Loucy (cell line): ENCODE data around the gene FIGNL2.

Experiments used
- H2AFZ ChIP-seq: fragments of 200-600 bp; sonication (generic); 2 replicates; pipeline ENCODE4 v1.6.0; 2016; ENCODE audit warnings: antibody characterized with exemption, mild to moderate bottlenecking, low read length, moderate library complexity
- H3F3A ChIP-seq: fragments of 200-600 bp; 2 replicates; pipeline ENCODE4 v1.6.0; 2016; ENCODE audit warnings: antibody characterized with exemption, low read depth, mild to moderate bottlenecking
- H3K27me3 ChIP-seq: fragments of 200-600 bp; sonication (generic); 2 replicates; pipeline ENCODE4 v1.6.1; 2014; ENCODE audit warnings: low read length, mild to moderate bottlenecking; ENCODE audit not compliant: insufficient read depth, poor library complexity, severe bottlenecking
- H3K36me3 ChIP-seq: fragments of 200-600 bp; sonication (generic); 2 replicates; pipeline ENCODE4 v1.6.1; 2016; ENCODE audit warnings: low read length; ENCODE audit not compliant: insufficient read depth
- H3K4me1 ChIP-seq: fragments of 200-600 bp; sonication (generic); 2 replicates; pipeline ENCODE4 v1.5.1; 2014; ENCODE audit warnings: low read length, mild to moderate bottlenecking; ENCODE audit not compliant: insufficient read depth, poor library complexity, severe bottlenecking
- H3K4me2 ChIP-seq: fragments of 200-600 bp; sonication (generic); 2 replicates; pipeline ENCODE4 v1.6.0; 2014; ENCODE audit warnings: antibody characterized with exemption, low read length, low read depth, mild to moderate bottlenecking; ENCODE audit not compliant: poor library complexity, severe bottlenecking
- H3K4me3 ChIP-seq: fragments of 200-600 bp; sonication (generic); 2 replicates; pipeline ENCODE4 v1.5.1; 2014; ENCODE audit warnings: low read length, mild to moderate bottlenecking, mixed read lengths; ENCODE audit not compliant: poor library complexity, severe bottlenecking
- H3K79me2 ChIP-seq: fragments of 200-600 bp; sonication (generic); 2 replicates; pipeline ENCODE4 v1.6.1; 2014; ENCODE audit warnings: low read length; ENCODE audit not compliant: insufficient read depth
- H3K9ac ChIP-seq: fragments of 200-600 bp; sonication (generic); 2 replicates; pipeline ENCODE4 v1.6.0; 2014; ENCODE audit warnings: mild to moderate bottlenecking, low read depth, low read length, moderate library complexity; ENCODE audit not compliant: poor library complexity, severe bottlenecking
- H3K9me2 ChIP-seq: fragments of 200-600 bp; sonication (generic); replicated peaks from 2 replicates; pipeline ENCODE4 v1.6.1; 2016; ENCODE audit warnings: low read depth, low read length, mixed read lengths
- H3K9me3 ChIP-seq: fragments of 200-600 bp; sonication (generic); 2 replicates; pipeline ENCODE4 v1.6.1; 2014; ENCODE audit warnings: mild to moderate bottlenecking, antibody characterized with exemption, low read length, low read depth; ENCODE audit not compliant: insufficient read depth
- H4K20me1 ChIP-seq: fragments of 200-600 bp; sonication (generic); 2 replicates; pipeline ENCODE4 v1.6.0; 2014; ENCODE audit warnings: antibody characterized with exemption, low read length, mild to moderate bottlenecking; ENCODE audit not compliant: insufficient read depth, poor library complexity, severe bottlenecking
- EZH2phosphoT487 ChIP-seq: fragments of 200-600 bp; IDR thresholded peaks from 2 replicates; pipeline ENCODE4 v1.6.1; 2018; ENCODE audit warnings: antibody characterized with exemption, mild to moderate bottlenecking, moderate library complexity, borderline replicate concordance
- TF ChIP-seq, protein P1 (sequence below): fragments of 200-600 bp; sonication (generic); conservative IDR thresholded peaks from 2 replicates; pipeline ENCODE4 v1.5.1; 2014; ENCODE audit warnings: mild to moderate bottlenecking, antibody characterized with exemption, low read length

Gene FIGNL2

DNA sequence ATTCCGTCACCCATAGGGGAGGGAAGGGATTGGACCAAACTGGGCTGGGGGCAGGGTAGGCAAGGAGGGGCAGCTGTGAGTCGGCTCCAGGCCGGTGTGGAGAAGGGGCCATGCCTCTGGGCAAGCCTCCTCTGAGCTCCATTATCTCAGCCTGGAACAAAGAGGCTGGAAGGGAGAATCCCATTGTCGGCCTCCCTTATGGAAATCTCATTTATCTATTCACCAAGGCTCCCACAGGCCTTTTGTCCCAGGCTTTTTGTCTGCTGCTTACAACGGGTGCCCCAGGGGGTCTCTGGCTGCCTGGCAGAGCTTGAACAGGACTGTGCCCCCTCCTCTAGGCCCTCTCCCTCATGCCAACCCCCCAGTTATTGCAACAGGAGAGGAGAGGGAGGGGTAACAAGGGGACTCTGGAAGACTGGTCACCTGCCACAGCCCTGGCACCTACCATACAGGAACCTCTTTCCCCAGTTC is 19.5 kb downstream of the FIGNL2 start:
- H4K20me1 ChIP-seq: no peaks in the 10 kb centered on the region
- H3F3A ChIP-seq: no peaks in the 10 kb centered on the region
- H3K9ac ChIP-seq: no peak overlapping the region
- TF ChIP-seq EZH2phosphoT487: no peak
- TF ChIP-seq, protein P1, sequence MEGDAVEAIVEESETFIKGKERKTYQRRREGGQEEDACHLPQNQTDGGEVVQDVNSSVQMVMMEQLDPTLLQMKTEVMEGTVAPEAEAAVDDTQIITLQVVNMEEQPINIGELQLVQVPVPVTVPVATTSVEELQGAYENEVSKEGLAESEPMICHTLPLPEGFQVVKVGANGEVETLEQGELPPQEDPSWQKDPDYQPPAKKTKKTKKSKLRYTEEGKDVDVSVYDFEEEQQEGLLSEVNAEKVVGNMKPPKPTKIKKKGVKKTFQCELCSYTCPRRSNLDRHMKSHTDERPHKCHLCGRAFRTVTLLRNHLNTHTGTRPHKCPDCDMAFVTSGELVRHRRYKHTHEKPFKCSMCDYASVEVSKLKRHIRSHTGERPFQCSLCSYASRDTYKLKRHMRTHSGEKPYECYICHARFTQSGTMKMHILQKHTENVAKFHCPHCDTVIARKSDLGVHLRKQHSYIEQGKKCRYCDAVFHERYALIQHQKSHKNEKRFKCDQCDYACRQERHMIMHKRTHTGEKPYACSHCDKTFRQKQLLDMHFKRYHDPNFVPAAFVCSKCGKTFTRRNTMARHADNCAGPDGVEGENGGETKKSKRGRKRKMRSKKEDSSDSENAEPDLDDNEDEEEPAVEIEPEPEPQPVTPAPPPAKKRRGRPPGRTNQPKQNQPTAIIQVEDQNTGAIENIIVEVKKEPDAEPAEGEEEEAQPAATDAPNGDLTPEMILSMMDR: no peak
- H3K36me3 ChIP-seq: no peaks in the 10 kb centered on the region
- H3K79me2 ChIP-seq: no peaks in the 10 kb centered on the region
- no peaks in the 10 kb centered on the region for H3K9me3 ChIP-seq
- no peak overlapping the region for H3K4me3 ChIP-seq
- H3K4me2 ChIP-seq: no peak overlapping the region
- no peaks in the 10 kb centered on the region for H3K9me2 ChIP-seq
- H3K4me1 ChIP-seq: peaks cover 21% of the 10 kb centered on the region
- H2AFZ ChIP-seq: no peak overlapping the region
- H3K27me3 ChIP-seq: no peaks in the 10 kb centered on the region

DNA sequence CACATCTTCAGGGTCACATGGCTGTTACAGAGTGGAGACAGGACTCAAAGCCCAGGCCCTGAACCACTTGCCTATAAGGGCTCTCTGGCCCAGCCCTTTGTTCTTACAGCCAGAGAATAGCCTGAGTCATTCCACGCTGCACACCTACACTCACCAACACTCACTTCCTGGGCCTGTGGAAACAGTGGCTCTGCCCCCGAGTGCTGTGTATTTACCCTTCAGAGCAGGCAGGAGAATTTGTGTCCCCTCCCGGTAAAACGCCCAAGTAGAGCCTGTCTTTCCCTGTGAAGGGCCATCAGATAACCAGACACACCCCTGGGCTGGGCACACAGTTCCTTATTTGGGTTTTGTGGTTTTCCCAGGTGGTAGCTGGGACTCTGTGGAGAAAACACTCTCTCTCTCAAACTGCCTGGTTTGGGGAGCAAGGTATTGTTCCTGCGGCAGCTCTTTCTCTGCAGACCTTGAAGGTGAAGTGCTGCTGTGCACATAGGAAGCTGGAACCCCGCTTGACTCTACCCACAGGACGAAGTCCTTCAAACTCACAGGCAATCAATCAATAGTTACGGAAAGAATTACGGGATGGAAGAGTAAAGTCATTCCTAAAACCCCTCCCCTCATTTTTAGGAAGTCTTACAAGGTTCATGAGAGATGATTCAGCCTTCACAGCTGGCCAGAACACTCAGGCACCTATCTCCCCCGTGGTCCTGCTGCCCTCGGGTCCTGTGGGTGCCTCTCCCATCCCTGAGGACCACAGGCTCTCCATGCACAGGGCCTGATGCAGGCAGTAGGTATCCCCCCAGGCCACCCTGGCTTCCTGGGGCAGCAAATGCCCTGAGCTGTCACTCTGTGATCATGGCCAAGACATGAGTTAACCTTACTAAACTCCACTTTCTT is 20.3 kb downstream of the FIGNL2 start:
- Histone ChIP-seq H3K9me3 (no peaks in the 10 kb centered on the region), H3K27me3 (no peaks in the 10 kb centered on the region), H4K20me1 (no peaks in the 10 kb centered on the region), H3K9ac (peak overlapping the region; percentile 28), H3K4me2 (peak overlapping the region; percentile 38), H3K4me3 (no peak overlapping the region), H3K9me2 (no peaks in the 10 kb centered on the region), H3F3A (no peaks in the 10 kb centered on the region), H2AFZ (peak overlapping the region; percentile 54; the same call in 1 of the 2 replicates), H3K4me1 (peaks cover 22% of the 10 kb centered on the region), H3K79me2 (no peaks in the 10 kb centered on the region), H3K36me3 (no peaks in the 10 kb centered on the region)
- TF ChIP-seq EZH2phosphoT487: no peak
- TF ChIP-seq, protein P1: no peak

DNA sequence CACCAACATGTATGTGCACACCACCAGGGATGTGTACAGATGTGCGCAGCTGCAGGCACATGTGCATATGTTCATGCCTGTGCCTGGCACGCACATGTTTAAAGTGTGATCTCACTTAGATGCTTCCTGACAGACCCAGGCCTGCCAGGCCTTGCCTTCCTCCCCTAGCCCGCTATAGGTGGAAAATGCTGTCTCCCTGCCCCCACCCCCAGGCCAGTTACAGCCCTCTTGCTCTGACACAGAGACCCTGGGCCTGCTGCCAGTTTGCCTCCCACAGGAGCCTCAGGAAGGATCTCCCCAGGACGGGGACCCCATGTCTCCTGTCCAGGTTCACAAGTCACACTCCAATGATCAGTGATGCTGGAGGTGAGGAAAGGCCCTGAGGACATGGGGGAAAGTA is 21.6 kb downstream of the FIGNL2 start:
- Histone ChIP-seq H3F3A (0 out of 2 replicates have a peak, but pooled peaks cover 6% of the 10 kb centered on the region), H3K9ac (peak overlapping the region; percentile 28), H3K27me3 (no peaks in the 10 kb centered on the region), H3K79me2 (peaks cover 9% of the 10 kb centered on the region; the same call in 1 of the 2 replicates), H3K4me3 (no peak overlapping the region), H3K9me2 (no peaks in the 10 kb centered on the region), H3K36me3 (no peaks in the 10 kb centered on the region), H4K20me1 (peaks cover 8% of the 10 kb centered on the region), H3K4me2 (no peak overlapping the region), H3K9me3 (no peaks in the 10 kb centered on the region), H3K4me1 (peaks cover 30% of the 10 kb centered on the region), H2AFZ (no peak overlapping the region)
- TF ChIP-seq, protein P1: no peak
- TF ChIP-seq EZH2phosphoT487: no peak
